ENCODE measurements around the gene MEGF6.

The MEGF6 gene

DNA sequence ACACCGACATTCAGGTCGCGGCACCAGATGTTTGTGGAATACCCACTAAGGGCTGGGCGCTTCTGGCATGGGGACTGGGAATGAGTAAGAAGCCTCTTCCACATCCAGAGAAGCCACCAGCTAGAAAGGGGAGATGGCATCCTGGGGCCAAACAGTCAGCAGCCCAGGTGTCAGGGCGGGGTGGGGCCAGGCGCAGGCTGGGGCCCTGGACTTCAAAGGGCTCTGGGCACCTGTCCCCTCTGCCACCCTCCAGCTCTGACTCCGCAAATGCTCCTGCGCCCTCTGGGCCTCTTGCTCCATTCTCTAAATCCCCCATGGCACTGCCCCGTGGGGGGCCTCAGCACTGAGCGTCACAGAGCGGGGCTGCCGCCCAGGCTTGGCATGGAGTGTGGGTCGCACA lies 70.4 kb downstream of the MEGF6 start:
- H3K4me3 ChIP-seq (ENCODE audit: low read depth, low read length) = no peak overlapping the region
- TF ChIP-seq, protein P1, sequence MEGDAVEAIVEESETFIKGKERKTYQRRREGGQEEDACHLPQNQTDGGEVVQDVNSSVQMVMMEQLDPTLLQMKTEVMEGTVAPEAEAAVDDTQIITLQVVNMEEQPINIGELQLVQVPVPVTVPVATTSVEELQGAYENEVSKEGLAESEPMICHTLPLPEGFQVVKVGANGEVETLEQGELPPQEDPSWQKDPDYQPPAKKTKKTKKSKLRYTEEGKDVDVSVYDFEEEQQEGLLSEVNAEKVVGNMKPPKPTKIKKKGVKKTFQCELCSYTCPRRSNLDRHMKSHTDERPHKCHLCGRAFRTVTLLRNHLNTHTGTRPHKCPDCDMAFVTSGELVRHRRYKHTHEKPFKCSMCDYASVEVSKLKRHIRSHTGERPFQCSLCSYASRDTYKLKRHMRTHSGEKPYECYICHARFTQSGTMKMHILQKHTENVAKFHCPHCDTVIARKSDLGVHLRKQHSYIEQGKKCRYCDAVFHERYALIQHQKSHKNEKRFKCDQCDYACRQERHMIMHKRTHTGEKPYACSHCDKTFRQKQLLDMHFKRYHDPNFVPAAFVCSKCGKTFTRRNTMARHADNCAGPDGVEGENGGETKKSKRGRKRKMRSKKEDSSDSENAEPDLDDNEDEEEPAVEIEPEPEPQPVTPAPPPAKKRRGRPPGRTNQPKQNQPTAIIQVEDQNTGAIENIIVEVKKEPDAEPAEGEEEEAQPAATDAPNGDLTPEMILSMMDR (conservative IDR thresholded peaks at IDR 0.05; ENCODE audit: low read depth, low read length) = no peak
- DNase-seq (ENCODE audit: low read depth) = no peak

DNA sequence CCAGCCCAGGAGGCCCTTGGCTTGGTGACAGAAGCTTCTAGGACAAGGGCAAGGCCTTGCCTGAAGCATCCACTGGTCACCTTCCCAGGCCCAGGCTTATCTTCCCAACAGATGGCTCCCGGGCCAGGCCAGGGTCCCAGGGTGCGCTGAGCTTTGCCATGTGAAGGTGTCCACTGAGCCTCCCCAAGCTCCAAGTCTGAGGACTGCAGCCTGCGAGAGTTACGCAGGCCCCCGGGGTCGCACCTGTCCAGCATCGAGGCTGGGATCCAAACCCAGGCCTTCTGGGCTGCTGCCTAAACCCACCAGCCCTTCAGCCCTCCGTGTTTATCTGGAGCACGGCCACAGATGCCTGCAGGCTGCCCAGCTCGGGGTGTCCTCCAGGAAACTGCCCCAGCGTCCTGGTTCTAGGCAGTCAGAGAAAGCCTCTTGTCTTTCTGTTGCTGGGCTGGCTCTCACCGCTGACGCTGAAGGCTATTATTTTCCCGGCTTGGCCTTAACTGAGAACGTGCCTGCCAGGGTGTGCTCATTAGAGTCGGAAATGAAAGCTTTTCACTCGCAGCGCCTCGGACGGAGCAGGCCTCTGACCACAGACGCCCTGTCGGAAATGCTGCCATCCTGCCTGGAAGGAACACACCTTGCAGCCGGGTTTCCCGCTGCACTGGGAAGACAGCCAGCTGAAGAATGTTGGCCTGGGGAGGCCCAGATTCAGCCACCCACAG lies 71.4 kb downstream of the MEGF6 start:
- no peak for DNase-seq (ENCODE audit: low read depth)

DNA sequence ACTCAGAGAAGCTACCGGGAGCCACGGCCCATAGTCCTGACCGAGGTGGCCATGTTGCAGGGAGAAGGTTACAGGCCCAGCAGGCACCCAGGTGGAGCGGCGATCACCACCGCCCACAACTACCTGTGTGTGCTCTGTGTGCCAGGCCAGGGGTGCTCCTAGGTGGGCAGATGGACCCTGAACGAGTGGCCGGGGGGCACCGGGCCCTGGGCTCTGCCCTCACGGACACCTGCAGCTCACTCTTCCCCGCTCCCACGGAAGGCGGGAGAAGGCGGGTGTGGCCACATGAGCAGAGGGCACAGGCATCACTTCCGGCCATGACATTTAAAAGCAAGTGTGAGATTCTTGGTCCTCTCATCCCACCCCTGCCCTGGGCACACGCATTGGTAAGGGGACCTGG lies 73.9 kb downstream of the MEGF6 start:
- DNase-seq (ENCODE audit: low read depth) = no peak
- TF ChIP-seq, protein P1 (conservative IDR thresholded peaks at IDR 0.05; ENCODE audit: low read depth, low read length) = no peak
- no peak overlapping the region for H3K4me3 ChIP-seq (ENCODE audit: low read depth, low read length)

More for the DNA sequence above, 71.4 kb downstream of the MEGF6 start:
- TF ChIP-seq, protein P1 (conservative IDR thresholded peaks at IDR 0.05; ENCODE audit: low read depth, low read length) = no peak
- no peak overlapping the region for H3K4me3 ChIP-seq (ENCODE audit: low read depth, low read length)

DNA sequence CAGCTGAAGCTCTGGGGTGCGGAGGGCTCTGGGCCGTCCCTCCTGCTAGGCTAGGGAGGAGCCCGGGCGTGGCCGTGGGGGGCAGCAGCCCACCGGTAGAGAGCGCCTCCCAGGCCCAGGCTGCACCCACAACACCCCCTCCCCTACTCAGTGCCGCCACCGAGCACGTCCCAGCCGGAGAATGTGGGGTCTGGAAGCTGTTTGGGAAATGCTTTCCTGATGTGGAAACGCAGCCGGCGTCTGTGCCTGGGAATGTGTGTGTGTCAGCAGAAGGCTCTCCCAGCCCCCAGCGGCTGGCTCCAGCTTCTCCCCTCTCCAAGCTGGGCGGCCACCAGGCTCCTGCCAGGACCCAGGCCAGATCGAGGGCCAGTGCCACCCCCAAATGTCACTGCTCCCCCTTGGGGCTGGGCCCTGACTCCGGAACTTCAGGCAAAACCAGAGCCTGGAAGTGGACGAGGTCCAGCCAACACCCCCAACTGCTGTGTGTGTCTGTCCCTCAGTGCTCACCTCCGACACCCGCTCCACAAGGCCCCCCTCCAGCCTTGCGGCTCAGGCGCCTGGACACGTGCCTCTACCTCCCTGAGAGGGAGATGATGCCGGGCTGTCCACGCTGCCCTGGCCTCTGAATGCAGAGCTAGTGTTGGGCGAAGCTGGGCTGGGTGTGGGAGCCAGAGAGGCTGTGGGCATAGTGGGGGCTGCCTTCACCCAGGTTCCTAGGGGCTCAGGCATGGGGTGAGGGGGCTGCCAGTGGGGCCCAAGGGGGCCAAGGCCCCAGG lies 74.7 kb downstream of the MEGF6 start:
- TF ChIP-seq, protein P1 (conservative IDR thresholded peaks at IDR 0.05; ENCODE audit: low read depth, low read length) = no peak
- no peak for DNase-seq (ENCODE audit: low read depth)
- H3K4me3 ChIP-seq (ENCODE audit: low read depth, low read length) = no peak overlapping the region

DNA sequence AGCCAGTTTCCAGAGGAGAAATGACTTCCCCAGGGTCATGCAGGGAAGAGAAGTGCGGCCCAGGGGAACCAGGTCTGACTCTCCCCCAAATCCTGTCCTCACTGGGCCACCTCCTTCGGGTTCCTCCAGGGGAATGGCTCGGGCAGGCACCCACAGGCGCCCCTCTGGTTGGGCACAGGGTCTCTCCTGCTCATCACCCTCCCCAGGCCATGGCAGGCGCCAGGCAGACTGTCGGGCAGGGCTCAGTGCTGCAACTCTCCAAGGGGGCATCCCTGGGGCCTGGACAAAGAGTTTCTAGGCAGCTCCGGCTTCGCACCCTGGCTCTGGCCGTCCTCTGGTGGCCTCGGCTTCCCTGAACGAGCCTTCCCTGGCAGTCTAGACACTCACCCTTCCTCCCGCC lies 75.6 kb downstream of the MEGF6 start:
- no peak for DNase-seq (ENCODE audit: low read depth)
- no peak overlapping the region for H3K4me3 ChIP-seq (ENCODE audit: low read depth, low read length)
- TF ChIP-seq, protein P1 (conservative IDR thresholded peaks at IDR 0.05; ENCODE audit: low read depth, low read length) = no peak

DNA sequence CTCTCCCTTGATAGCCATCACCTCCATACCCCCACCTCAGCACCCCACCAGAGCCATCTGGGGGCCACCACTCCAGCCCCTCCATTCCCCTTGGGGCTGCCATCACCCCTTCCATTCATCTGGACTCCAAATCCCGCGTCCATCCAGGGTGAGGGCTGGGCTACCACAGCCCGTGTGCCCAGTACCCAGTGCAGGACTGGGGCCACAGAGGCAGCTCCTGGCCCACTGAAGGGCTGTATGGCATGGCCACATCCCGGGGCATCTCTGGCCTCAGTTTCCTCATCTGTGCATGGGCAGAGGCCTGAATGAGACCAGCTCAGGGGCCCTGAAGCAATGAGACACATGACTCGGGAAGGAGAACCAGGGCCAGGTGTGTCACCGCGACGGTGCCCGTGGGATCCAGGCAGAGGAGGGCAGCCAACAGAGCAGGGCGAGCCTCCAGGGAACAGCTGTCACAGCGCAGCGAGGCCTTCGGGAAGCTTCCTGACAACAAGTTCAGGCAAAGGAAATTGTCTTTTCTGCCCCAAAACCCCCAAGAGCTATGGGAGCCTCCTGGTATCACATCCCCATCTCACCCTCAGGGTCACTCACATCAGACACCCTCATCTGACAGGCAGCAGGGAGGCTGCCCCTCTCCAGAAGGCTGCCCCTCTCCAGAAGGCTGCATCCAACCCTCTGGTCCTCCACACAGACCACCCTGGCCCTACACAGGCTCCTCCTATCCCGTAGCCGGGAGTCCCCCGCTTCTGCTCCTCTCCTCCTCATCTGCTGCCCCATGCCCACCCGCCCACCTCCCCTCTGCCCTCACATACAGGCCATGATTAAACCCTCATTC lies 76.3 kb downstream of the MEGF6 start:
- DNase-seq (ENCODE audit: low read depth) = no peak
- no peak overlapping the region for H3K4me3 ChIP-seq (ENCODE audit: low read depth, low read length)
- TF ChIP-seq, protein P1 (conservative IDR thresholded peaks at IDR 0.05; ENCODE audit: low read depth, low read length) = no peak
